Measurements from ENCODE around the gene CEP57L1.

GRCh38 chr6:109121411-109121810 lies 26.1 kb downstream of the CEP57L1 start:
- TF ChIP-seq CTCF (IDR thresholded peaks at IDR 0.05 in 8 of 11, conservative IDR thresholded peaks at IDR 0.05 in 3 of 11) (no peak), POLR2A (IDR thresholded peaks at IDR 0.05) (no peak), POLR2AphosphoS5 (IDR thresholded peaks at IDR 0.05) (no peak)
